HG03575 (cell line): Measurements from ENCODE around the gene CCDC102B.
"Not testable (repeated sequence)": the region's sequence is repeated elsewhere in the genome, so short reads cannot be mapped to it uniquely, and the experiment has no call there.

Source experiments
- ATAC-seq: cut with Tn5 transposase; IDR thresholded peaks from one replicate; pipeline ENCODE4 v1.9.1; 2021; ENCODE audit not compliant: unreplicated experiment, insufficient number of reproducible peaks, low FRiP score; ENCODE audit errors: extremely low read depth

CCDC102B gene

DNA sequence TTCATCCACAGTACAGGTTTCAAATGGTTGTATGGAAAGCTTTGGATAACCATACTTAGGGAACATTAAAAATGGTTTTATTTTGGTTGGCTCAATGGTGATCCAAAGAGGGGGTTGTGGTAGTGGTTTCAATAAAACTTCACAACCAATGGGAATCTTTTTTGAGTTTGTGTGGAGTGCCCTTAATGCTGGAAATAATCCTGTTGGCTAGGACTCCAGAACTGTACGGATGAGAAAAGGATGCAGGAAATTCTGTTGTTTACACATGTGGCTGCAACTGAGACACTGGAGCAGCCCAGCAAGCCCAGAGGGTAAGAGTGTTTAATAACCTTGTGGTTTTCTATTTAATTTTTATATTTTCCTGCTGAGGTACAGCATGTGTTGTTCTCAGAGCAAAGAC is at the start of gene CCDC102B:
TSS of gene CCDC102B (plus strand) at position 210 of the 400 bp plus-strand sequence. CDS start 38,684 bp downstream, outside the sequence.
- ATAC-seq = no peak

DNA sequence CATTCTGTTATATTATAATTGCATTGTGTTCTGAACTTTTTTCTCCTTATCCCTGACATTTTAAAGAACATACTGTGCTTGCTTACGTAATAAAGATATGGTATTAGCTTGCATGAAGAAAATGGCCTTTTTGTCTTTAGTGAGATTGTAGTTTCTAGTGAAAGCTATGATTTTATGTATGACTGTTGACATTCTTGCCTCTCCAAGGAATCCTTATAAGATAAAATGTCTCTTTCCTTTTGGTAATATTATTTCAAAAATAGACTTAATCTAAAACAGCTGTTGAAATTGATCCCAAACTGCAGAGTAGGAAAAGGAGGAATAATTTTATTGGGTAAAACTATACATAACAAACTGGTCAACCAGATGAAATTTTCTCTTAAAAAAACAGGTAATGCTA is 40.8 kb upstream of the CCDC102B start:
- ATAC-seq = no peak

DNA sequence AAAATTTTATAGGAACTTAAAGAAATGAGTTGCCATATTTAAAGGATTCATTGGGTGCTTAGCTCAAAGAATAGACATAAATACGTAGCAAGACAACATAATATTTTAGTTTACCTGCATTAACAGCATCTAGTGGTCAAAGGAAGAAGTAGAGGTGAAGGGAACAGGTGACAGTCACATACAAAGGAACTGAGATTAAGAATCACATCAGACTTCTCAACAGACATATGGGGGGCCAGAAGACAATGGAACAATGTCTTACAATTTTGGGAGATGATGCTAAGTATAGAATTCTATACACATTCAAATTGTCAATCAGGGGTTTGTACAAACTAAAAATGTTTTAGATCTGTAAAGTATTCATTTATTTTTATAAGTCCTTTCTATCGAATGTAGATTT is 38.6 kb upstream of the CCDC102B start:
- no peak for ATAC-seq

DNA sequence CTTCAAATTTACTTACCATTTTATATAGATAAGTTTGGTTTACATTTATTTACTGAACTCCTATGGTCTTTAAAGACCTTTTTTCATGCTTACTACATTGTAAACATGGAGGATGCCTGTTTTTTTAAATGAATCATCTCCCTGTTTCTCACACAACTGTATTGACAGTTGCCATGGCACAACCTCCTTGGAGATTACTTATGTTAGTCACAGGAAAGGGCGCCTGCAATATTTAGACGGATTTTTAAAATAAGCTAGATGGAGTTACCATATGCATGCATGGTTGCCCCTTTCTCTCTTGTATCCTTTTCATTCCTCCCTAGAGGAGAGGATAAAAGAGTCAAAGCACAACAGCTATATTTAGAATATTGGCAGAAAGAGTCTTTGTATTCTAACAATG is 34.8 kb upstream of the CCDC102B start:
- ATAC-seq = no peak

DNA sequence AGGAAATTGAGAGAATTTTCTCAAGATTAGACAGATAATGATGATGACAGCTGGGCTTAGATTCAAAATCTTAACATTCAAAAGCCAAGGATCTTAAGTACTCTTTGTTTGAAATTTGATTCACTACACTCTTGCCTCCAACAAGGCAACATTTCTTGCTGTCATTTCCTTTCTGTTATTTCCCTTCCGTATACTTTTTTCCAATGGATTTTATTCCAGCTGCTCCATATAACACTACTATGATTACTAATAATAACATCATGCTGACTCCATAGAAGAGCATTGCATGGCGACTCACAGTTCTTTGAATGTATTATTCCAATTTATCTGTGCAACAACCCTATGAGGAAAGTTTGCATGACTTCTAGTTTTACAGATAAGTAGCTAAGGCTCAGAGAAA is 33.9 kb upstream of the CCDC102B start:
- no peak for ATAC-seq

DNA sequence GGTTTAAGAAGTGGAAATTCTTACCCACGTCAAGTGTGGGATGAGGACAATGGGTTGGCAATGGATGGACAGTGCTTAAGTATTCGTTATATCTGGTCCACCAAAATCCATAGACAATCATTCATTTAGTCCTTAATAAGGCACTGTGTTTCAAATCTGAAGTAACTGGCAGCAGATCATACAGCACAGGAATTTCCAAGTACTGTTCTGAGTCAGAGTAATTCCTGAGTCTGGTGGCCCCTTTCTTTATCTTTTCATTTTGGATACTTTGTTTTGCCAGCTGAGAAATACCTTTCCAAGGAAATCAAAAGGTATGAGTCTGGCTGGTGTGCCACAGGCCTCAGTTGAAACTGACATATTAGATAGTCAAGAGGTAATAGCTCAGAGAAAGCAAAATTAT is 31.4 kb upstream of the CCDC102B start:
- no peak for ATAC-seq

DNA sequence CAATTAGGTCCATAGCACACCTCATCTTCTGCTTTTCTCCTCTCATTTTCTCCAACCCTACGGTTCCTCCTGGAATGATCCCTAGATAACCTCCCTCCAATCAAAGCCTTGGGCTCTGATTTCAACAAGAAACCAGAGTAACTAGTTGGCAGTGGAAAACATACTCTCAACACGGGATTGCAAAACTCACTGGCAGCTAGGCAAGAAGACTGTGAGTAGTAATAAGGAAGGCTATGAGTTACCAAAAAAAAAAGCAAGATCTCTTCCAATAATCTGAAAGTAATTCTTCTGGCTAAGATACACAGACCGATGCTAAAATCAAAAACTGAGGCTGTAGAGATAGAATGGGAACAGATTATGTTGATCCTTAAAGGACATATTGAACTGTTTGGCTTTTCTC is 28.4 kb upstream of the CCDC102B start:
- no peak for ATAC-seq

DNA sequence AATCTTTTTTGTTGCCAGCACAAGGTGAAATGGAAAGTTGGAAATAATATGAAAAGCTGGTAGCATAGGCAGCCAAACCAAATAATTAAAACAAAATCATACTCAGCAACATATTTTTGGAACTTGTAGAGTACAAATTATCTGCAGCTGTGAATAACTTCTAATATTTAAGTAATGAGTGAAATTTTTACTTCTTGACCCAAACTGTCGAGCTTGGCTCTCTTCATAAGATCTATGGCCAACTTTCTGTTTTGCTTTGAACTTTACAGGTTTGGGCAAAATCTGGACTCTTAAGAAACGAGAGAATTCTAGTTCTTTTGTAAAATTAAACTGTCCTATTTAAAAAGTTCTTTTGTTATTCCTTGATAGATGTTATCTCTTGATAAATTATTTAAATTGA is 25.6 kb upstream of the CCDC102B start:
- ATAC-seq = no peak

DNA sequence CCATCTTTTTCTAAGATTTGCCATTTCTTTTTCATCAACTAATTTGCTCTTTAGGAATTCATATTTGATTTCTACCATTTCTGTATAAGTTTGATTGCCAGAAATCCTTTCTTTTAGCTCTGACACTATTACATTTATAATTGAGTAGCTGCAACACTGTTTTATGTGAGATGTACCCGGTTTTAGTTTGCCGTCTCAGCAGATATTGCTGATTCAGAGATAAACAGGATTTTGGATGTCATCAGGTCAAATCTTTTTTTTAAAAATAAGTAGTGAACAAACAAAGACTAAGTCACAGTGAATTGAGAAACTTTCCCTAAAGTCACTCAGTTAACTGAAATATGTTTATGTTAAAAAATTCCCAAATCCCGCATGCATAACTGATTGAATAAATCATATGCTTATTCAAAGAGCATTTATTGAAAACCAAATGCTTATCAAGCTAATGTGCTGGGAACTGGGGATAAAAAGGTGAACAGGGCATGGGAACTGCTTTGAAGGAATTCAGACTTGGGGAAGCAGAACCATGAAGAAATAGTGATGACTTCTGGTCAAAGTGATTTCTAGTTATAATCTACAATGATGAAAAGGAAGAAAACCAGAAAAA is 19.5 kb upstream of the CCDC102B start:
- no peak for ATAC-seq

DNA sequence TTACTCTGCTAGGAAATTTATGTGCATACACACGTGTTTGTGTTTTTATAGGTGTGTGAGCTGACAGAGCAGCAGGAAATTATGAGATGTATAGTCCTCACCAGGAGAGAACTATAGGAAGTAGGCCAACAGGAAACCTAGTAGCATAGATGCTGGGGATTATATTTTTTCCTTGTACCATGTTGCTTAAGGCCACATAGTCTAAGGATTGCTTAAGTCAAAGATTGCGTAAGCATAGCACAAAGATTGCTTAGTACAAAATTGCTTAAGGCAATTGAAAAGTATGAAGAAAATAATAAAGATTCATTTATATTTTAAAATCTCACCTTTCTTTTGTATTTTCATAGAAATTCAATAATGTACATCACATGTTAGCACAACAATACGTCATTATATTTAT is 18.7 kb upstream of the CCDC102B start:
- no peak for ATAC-seq

DNA sequence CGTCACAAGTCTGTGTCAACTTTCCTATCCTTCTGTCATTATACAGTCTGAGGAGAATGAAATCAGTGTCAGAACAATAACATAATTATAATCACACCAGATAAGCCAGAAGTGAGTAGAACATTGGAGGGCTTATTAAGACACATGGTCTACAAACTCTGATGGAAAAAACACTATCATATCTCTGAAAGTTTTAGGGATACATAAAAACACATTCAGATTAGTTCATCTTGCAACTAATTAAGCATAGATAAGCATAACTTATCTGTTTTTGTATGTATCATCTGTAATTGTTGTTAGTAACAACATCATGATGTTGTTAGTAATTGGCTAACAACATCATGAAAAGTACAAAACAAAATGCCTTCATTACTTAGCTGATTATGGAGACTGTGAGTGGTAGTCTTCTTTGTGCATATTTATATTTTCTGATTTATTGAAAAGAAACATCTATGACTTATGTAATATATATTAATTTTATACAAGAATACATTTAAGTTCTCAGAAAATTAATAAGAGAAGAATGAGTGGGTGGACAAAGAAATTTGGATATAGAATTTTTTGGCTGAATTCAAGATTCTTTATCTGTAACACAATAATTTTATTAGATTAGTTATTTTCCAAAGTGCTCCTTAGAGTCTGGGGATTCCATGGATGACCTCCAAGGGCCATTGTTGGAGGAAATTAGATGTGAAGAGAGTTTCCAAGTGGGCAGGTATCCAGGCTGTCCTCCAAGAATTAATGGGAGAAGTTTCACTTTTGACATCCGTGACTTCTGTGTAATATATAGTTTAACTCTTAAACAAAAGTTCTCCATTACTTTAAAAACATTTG is 16.9 kb upstream of the CCDC102B start:
- ATAC-seq = no peak

DNA sequence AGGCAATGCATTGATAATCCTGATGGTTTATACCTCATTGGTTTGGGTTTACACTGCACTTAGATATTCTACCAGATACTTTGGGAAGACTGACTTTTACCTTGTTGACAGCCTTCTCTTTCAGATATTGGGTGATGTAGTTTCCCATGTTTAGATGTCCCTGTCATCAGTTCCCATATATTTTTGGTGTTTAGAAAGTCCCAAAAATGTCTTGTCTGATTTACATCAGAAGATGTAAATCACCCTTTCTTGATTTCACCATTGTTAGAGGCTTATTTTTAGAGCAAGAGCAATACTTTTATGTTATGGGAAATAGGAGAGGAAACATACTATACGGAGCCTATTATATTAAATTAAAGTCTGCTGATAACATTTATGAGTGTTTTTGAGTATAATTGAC is 14.4 kb upstream of the CCDC102B start:
- ATAC-seq = no peak

DNA sequence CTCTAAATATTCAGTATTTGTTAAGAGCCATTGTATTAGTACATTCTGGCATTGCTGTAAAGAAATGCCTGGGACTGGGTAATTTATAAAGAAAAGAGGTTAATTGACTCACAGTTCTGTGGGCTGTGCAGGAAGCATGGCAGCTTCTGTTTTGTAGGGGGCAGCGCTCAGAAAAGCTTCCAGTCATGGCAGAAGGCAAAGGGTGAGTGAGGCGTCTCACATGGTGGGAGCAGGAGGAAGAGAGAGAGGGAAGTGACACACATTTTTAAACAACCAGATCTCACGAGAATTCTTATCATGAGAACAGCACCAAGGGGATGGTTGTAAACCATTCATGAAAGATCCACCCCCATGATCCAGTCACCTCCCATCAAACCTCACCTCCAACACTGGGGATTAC is 13.8 kb upstream of the CCDC102B start:
- ATAC-seq = no peak

DNA sequence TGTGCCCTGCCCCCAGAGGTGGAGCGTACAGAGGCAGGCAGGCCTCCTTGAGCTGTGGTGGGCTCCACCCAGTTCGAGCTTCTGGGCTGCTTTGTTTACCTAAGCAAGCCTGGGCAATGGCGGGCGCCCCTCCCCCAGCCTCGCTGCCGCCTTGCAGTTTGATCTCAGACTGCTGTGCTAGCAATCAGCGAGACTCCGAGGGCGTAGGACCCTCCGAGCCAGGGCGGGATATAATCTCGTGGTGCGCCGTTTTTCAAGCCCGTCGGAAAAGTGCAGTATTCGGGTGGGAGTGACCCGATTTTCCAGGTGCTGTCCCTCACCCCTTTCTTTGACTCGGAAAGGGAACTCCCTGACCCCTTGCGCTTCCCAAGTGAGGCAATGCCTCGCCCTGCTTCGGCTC is 7.6 kb upstream of the CCDC102B start:
- ATAC-seq = not testable (repeated sequence)

DNA sequence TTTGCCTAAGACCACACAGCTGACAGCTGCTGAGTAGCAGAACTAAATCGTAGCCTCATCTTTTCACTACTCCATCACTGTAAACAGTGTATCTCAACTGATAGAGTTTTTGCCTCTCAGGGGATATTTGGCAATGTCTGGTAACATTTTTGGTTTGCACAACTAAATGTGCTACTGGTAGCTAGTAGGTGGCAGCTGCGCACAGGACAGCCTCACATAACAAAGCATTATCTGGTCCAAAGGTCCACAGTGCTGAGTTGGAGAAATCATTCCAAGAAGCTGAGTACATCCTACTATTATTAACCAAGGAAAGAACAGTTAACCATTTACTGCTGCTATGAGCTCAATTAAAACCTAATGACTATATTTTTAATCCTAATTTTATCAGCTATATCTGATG is 6.1 kb upstream of the CCDC102B start:
- no peak for ATAC-seq

DNA sequence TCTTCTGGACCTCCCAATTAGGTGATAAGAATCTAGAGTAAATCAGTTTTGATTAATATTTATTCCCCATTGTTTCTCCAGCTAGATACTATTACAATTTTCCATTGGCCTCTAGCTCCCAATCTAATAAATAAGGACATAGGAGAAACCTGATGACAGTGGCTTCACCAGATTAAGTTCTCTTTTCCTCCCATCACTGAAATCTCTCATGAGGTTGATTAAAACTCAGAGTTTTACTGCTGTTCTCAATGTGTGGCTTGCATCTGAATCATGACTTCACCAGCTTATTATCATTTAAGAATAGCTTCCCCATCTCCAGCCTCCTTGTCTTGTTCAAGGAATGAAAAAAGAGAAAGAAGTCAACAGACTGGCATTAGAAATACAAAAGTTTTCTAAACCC is 3.9 kb upstream of the CCDC102B start:
- no peak for ATAC-seq

DNA sequence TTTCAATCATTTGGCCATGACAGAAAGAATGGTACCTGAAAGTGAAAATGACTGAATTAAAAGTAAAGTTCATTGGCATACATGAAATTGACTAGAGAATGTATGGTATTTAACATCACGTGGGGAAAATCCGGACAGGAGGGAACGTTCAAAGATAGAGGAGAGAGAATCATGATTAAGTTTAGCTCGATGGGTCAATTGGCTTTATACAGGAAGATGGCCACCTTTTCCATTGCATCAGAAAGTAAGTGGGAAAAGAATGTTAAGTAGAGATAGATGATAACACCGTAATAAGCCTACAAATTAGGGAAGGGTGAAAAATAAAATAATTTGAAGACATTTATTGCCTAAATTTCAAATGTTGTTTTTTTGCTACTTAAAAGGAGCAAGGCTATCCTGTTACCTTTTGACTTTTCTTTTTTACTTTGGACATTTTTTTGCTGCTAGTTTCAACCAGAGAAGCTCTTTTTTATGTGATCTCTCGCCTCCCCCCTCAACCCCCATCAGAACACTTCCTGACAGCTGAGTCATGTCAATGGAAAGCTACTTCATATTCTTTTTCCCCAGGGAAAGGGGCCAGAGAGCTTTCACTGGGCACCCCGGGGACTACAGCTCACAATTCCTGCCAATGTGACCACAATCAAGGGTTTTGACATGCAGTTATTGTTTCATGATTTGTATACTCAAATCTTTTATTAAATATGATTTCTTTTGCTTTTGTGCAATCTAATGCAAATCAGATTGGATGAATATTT is 767 bp upstream of the CCDC102B start:
- ATAC-seq = no peak

DNA sequence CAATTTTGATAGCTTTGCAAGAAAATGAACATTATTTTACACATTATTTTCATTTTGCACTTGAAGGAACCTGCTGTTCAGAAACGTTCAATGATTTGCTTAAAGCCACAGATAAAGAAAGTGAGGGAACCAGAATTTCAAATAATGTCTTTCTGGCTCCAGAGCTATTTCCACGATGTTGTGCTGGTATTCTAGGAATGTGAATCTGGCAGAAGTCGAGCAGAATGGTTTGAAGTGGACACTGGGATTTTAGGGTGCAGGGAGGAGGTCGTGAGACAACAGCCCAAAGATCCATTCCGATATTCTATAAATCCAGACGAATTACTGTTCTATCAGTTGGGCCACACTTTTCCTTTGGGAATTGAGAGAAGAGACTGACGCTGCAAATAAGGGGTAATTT is 2.2 kb downstream of the CCDC102B start:
- no peak for ATAC-seq

DNA sequence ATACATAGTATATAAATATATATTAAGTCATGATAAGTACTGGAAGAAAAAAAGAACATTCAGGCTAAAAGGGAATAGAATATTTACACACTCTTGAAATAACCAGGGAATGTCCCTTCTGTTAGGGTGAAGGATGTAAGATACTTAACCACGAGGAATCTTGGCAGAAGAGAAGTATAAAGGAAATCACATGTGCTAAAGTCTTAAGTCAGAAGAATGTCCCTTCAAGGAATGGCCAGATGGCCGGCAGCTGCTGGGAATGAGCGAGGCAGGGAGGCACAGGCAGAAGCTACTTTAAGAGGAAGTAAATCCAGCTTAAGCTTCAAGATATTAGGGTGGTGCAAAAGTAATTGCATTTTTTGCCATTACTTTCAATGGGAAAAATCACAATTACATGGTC is 5.5 kb downstream of the CCDC102B start:
- no peak for ATAC-seq

DNA sequence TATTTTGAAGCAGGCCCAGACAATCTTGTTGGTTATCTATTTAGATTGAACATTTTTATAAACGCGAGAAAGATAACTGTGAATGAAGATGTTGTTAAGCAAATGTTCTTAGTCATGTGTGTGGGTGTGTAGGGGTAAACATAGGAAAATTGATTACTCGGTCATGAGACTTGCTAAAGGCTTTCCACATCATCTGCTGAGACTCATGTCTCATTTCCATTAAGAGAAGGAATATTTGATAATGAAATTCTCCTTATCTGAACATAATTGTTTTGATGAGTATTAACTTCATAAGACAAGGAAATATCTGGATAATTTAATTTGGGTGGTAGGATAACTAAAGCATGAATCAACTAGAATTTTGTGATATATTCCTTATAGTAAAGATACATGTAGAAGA is 19.7 kb downstream of the CCDC102B start:
- ATAC-seq = no peak
